TTC549 (cell line): ENCODE measurements around the gene NEK4.

Experiments used
- FAIRE-seq: peaks from 2 replicates; lab custom pipeline; 2012; peaks lifted over from hg19 to GRCh38; lab: Jason Lieb, UNC

The NEK4 gene

GRCh38 chr3:52770496-52771333, at the start of gene NEK4:
Gene NEK4 (minus strand): TSS chr3:52770940. CDS start chr3:52770746, 194 bp downstream.
- no peak for FAIRE-seq

GRCh38 chr3:52819936-52820335, 49.2 kb upstream of the NEK4 start:
- FAIRE-seq = no peak

- no peak for FAIRE-seq
Measured at GRCh38 chr3:52817860-52818259, 47.1 kb upstream of the NEK4 start.

GRCh38 chr3:52817221-52817620, 46.5 kb upstream of the NEK4 start:
- FAIRE-seq = no peak

GRCh38 chr3:52816654-52817053, 45.9 kb upstream of the NEK4 start:
- no peak for FAIRE-seq

- FAIRE-seq = no peak
Measured at GRCh38 chr3:52816199-52816598, 45.5 kb upstream of the NEK4 start.

- no peak for FAIRE-seq
Measured at GRCh38 chr3:52813810-52814209, 43.1 kb upstream of the NEK4 start.

GRCh38 chr3:52811452-52812011, 40.8 kb upstream of the NEK4 start:
- FAIRE-seq = no peak

- FAIRE-seq = no peak
Measured at GRCh38 chr3:52810923-52811322, 40.2 kb upstream of the NEK4 start.

GRCh38 chr3:52809662-52810377, 39.1 kb upstream of the NEK4 start:
- FAIRE-seq = no peak

- no peak for FAIRE-seq
Measured at GRCh38 chr3:52809149-52809548, 38.4 kb upstream of the NEK4 start.

- FAIRE-seq = no peak
Measured at GRCh38 chr3:52805270-52806039, 34.7 kb upstream of the NEK4 start.

GRCh38 chr3:52801839-52802238, 31.1 kb upstream of the NEK4 start:
- no peak for FAIRE-seq

- no peak for FAIRE-seq
Measured at GRCh38 chr3:52800079-52800478, 29.3 kb upstream of the NEK4 start.

- FAIRE-seq = no peak
Measured at GRCh38 chr3:52798978-52799476, 28.3 kb upstream of the NEK4 start.

GRCh38 chr3:52798376-52798977, 27.7 kb upstream of the NEK4 start:
- FAIRE-seq = no peak

- no peak for FAIRE-seq
Measured at GRCh38 chr3:52796411-52796810, 25.7 kb upstream of the NEK4 start.

GRCh38 chr3:52795298-52795900, 24.7 kb upstream of the NEK4 start:
- no peak for FAIRE-seq

- FAIRE-seq = no peak
Measured at GRCh38 chr3:52794612-52795099, 23.9 kb upstream of the NEK4 start, which contains the start of gene ITIH3. Gene ITIH3 (plus strand): TSS chr3:52794796. CDS start chr3:52794804, 8 bp downstream.

GRCh38 chr3:52793702-52794611, 23.2 kb upstream of the NEK4 start:
- FAIRE-seq = no peak
